GM12878 (cell line): ENCODE measurements around the gene PPP1R10. TPM values are rescaled to one million over a fixed set of nuclear protein-coding genes. Genes with fewer than 3 reads are reported as not detected.
"Not testable (repeated sequence)": the region's sequence is repeated elsewhere in the genome, so short reads cannot be mapped to it uniquely, and the experiment has no call there.

Experiments
- ATAC-seq: fragments of 200-7000 bp; cut with Tn5 transposase; 3 replicates; pipeline ENCODE4 v1.9.1; 2020; ENCODE audit warnings: mild to moderate bottlenecking, moderate library complexity
- BruUV-seq: library from RNA; stranded (reverse); fragments of 400-500 nt; replicated peaks from 2 replicates; lab custom pipeline; 2021; lab: Mats Ljungman, UMichigan
- CTCF ChIA-PET: fragments of 300-600 bp; sonication (Branson Sonifier 250); formaldehyde crosslinking; extraction: SDS; loops from one replicate; lab custom pipeline; 2021; ENCODE audit warnings: inconsistent platforms; lab: Yijun Ruan, JAX
- POLR2A ChIA-PET: fragments of 350-600 bp; formaldehyde crosslinking; extraction: SDS; loops from one replicate; lab custom pipeline; 2021; ENCODE audit warnings: inconsistent platforms; lab: Charles Lee
- RAD21 ChIA-PET: fragments of 300-600 bp; sonication (Branson Sonifier 250); formaldehyde crosslinking; loops from one replicate; lab custom pipeline; 2023; ENCODE audit warnings: antibody characterized with exemption; ENCODE audit not compliant: unreplicated experiment; lab: Charles Lee
- SMC1A ChIA-PET: fragments of 300-600 bp; sonication (Branson Sonifier 250); formaldehyde crosslinking; loops from one replicate; lab custom pipeline; 2023; ENCODE audit not compliant: unreplicated experiment, uncharacterized antibody; lab: Charles Lee
- DNase-seq: peaks from one replicate; pipeline ENCODE4 v3.0.0-alpha.2; 2011; ENCODE audit warnings: low read depth, low spot score
- FAIRE-seq: peaks from 3 replicates; lab custom pipeline; 2011; peaks lifted over from hg19 to GRCh38; lab: Jason Lieb, UNC
- H2AFZ ChIP-seq: 2 replicates; pipeline ENCODE4 v1.6.0; 2011; ENCODE audit warnings: low read depth, low read length, control low read depth; ENCODE audit not compliant: control insufficient read depth
- H3K27ac ChIP-seq: 2 replicates; pipeline ENCODE4 v1.5.1; 2011; ENCODE audit warnings: control low read depth; ENCODE audit not compliant: control insufficient read depth, insufficient read depth
- H3K27me3 ChIP-seq, 2 experiments: replicated peaks in 1 of 2; 2 replicates each; pipeline versions ENCODE4 v1.6.0 to v1.6.1; 2011; ENCODE audit warnings: low read length in 1 of 2; ENCODE audit not compliant: control insufficient read depth in 2 of 2, insufficient read depth in 2 of 2
- H3K36me3 ChIP-seq, 2 experiments: 2 replicates each; pipeline ENCODE4 v1.5.1; 2011; ENCODE audit warnings: low read length in 1 of 2; ENCODE audit not compliant: control insufficient read depth in 2 of 2, insufficient read depth in 2 of 2
- H3K4me1 ChIP-seq: 2 replicates; pipeline ENCODE4 v1.6.1; 2011; ENCODE audit warnings: mild to moderate bottlenecking, low read length, moderate library complexity, mixed read lengths; ENCODE audit not compliant: control insufficient read depth, insufficient read depth
- H3K4me2 ChIP-seq: 2 replicates; pipeline ENCODE4 v1.6.0; 2011; ENCODE audit warnings: control low read depth; ENCODE audit not compliant: control insufficient read depth, insufficient read depth
- H3K4me3 ChIP-seq: fragments of 200-600 bp; sonication (generic); 2 replicates; pipeline ENCODE4 v1.5.1; 2016
- H3K79me2 ChIP-seq: 2 replicates; pipeline ENCODE4 v1.6.0; 2011; ENCODE audit warnings: low read length; ENCODE audit not compliant: control insufficient read depth, insufficient read depth
- H3K9ac ChIP-seq: 2 replicates; pipeline ENCODE4 v1.8.0; 2011; ENCODE audit warnings: low read length, control low read depth, mixed read lengths; ENCODE audit not compliant: control insufficient read depth, insufficient read depth
- H3K9me3 ChIP-seq: replicated peaks from 3 replicates; pipeline ENCODE4 v1.5.1; 2011; ENCODE audit warnings: mild to moderate bottlenecking, low read length; ENCODE audit not compliant: control insufficient read depth, insufficient read depth
- H4K20me1 ChIP-seq: 2 replicates; pipeline ENCODE4 v1.6.0; 2011; ENCODE audit not compliant: control insufficient read depth, insufficient read depth
- ATF2 ChIP-seq: IDR thresholded peaks from 2 replicates; pipeline ENCODE4 v1.6.1; 2012; ENCODE audit warnings: low read length, inconsistent platforms
- CREB1 ChIP-seq: IDR thresholded peaks from 2 replicates; pipeline ENCODE4 v1.6.1; 2012; ENCODE audit warnings: low read depth, mild to moderate bottlenecking, inconsistent platforms
- RUNX3 ChIP-seq: IDR thresholded peaks from 2 replicates; pipeline ENCODE4 v1.6.1; 2012; ENCODE audit warnings: low read length, inconsistent platforms
- TARDBP ChIP-seq: IDR thresholded peaks from 2 replicates; pipeline ENCODE4 v1.6.1; 2016; ENCODE audit warnings: borderline replicate concordance
- ZBTB11 ChIP-seq: fragments of 450-650 bp; formaldehyde crosslinking; IDR thresholded peaks from 2 replicates; pipeline ENCODE4 v1.5.0; 2022; ENCODE audit warnings: mild to moderate bottlenecking, missing genetic modification characterization
- ZSCAN29 ChIP-seq: fragments of 450-650 bp; IDR thresholded peaks from 2 replicates; pipeline ENCODE4 v1.6.1; 2017; ENCODE audit warnings: mild to moderate bottlenecking, moderate library complexity
- WGBS: methylation state at CpG from one replicate; pipeline ENCODE4 v1.1.6; 2016; ENCODE audit warnings: low lambda C conversion rate; ENCODE audit not compliant: insufficient replicate concordance, insufficient coverage; ENCODE audit errors: missing lambda C conversion rate; 5-methylcytosine and 5-hydroxymethylcytosine counted together
- in situ Hi-C: fragments of 300-500 bp; cut with MboI; formaldehyde crosslinking; loops from 9 replicates; pipeline ENCODE4 v1.14.3; 2018; ENCODE audit warnings: mixed read lengths
- intact Hi-C: fragments of 100-400 bp; cut with micrococcal nuclease; formaldehyde crosslinking; loops from one replicate; pipeline ENCODE4 v1.14.2; 2022; ENCODE audit not compliant: unreplicated experiment
- polyA plus RNA-seq, 11 experiments: library from polyadenylated mRNA; depleted of rRNA in 4 of 11; unstranded in 6 of 11; stranded (reverse) in 5 of 11; fragments of >200 nt; fragmentation: Nextera tagmentation in 4 of 11; fragmentation: Illumina TruSeq in 1 of 11; extraction: Ambion mirVana in 4 of 11; extraction: Trizol in 1 of 11; gene quantifications; 1 replicate in 1 of 11; 2 replicates in 10 of 11; pipeline versions ENCODE4 v1.2.1 to v1.2.3, GENCODE V29; 2011 to 2016; ENCODE audit warnings: inconsistent platforms in 2 of 11, missing spikeins in 2 of 11, low read depth in 1 of 11
- total RNA-seq, 4 experiments: library from RNA; depleted of rRNA in 3 of 4; stranded (reverse); fragments of >200 nt in 3 of 4; fragmentation: Illumina TruSeq in 1 of 4; extraction: Trizol in 1 of 4; gene quantifications; 2 replicates each; pipeline versions ENCODE4 v1.2.1 to v1.2.3, GENCODE V29; 2013 to 2021

The PPP1R10 gene
- total and polyA plus RNA-seq, 10 of the 15 experiments (the other 5 are each of a cell fraction or from before 2014, with no cell fraction given): 11.3 to 83.8 (median 41.2) TPM

- H3K4me3 ChIP-seq, ATAC-seq, H3K27me3 ChIP-seq, H3K9me3 ChIP-seq, H3K79me2 ChIP-seq, CTCF ChIA-PET, DNase-seq, H3K4me1 ChIP-seq, in situ Hi-C loops, H3K9ac ChIP-seq, H4K20me1 ChIP-seq, FAIRE-seq, BruUV-seq, H2AFZ ChIP-seq, intact Hi-C loops, RAD21 ChIA-PET, SMC1A ChIA-PET, H3K4me2 ChIP-seq, H3K27ac ChIP-seq: not testable (repeated sequence)
- 86% methylated on average over 5 of the region's 5 CpGs for WGBS
- H3K36me3 ChIP-seq: peaks cover 35 to 41% of the 10 kb centered on the region in 2 experiments
- POLR2A ChIA-PET: interaction anchor here (0.7 kb wide), 1 partner anchor 17 kb away, joined by 4 read pairs; no protein-coding TSS in a partner anchor
These were observed 40.9 kb upstream of the PPP1R10 start for GRCh38 chr6:30657922-30658321.

- POLR2A ChIA-PET: no interaction called here
These were observed 40.4 kb upstream of the PPP1R10 start for GRCh38 chr6:30657454-30657853.

More at GRCh38 chr6:30657454-30657853, 40.4 kb upstream of the PPP1R10 start:
- Histone ChIP-seq H3K4me3 (no peak overlapping the region), H3K27me3 (no peaks in the 10 kb centered on the region), H3K4me2 (no peak overlapping the region)
- CTCF ChIA-PET: no interaction called here
- in situ Hi-C loops: no loop called here
- ATAC-seq (no peak), DNase-seq (no peak)
- TF ChIP-seq ZBTB11 (CRISPR knock-in tag): no peak
- no peak for TF ChIP-seq RUNX3
- TF ChIP-seq TARDBP: no peak
- TF ChIP-seq ATF2: no peak
- no peak for TF ChIP-seq CREB1
- TF ChIP-seq ZSCAN29: no peak
- TF ChIP-seq, all 136 proteins: peak for 0
- no peak overlapping the region for H3K27ac ChIP-seq
- ChIA-PET SMC1A (interaction anchor here (1.6 kb wide), 1 partner anchor 10 kb away, joined by 6 read pairs; no protein-coding TSS in a partner anchor), RAD21 (no interaction called here)
- peaks cover 35 to 40% of the 10 kb centered on the region in 2 experiments for H3K36me3 ChIP-seq
- FAIRE-seq: no peak
- no peaks in the 10 kb centered on the region for H3K4me1 ChIP-seq
- no peak overlapping the region for H3K9ac ChIP-seq
- H2AFZ ChIP-seq: no peak overlapping the region
- no peaks in the 10 kb centered on the region for H4K20me1 ChIP-seq
- intact Hi-C loops: no loop called here
- no peaks in the 10 kb centered on the region for H3K79me2 ChIP-seq
- H3K9me3 ChIP-seq: no peaks in the 10 kb centered on the region
- BruUV-seq: no TSS peak
